Tibial nerve (tissue), 4 donors: ENCODE measurements around the gene BAIAP2. TPM values are rescaled to one million over a fixed set of nuclear protein-coding genes. Genes with fewer than 3 reads are reported as not detected.

Experiments
- DNase-seq, 2 donors: peaks; one replicate each; pipeline ENCODE4 v3.0.0-alpha.2; 2019; ENCODE audit warnings: low spot score in 2 of 2
- H3K27ac ChIP-seq, 4 donors: fragments of 200-600 bp; sonication (generic) in 3 of 4; one replicate each; pipeline ENCODE4 v1.5.1; 2017 to 2019; ENCODE audit warnings: mild to moderate bottlenecking in 1 of 4
- H3K27me3 ChIP-seq, 2 donors: fragments of 200-600 bp; sonication (generic) in 1 of 2; one replicate each; pipeline versions ENCODE4 v1.5.1 to v1.6.0; 2017 to 2019
- H3K36me3 ChIP-seq, 3 donors: fragments of 200-600 bp; sonication (generic); one replicate each; pipeline ENCODE4 v1.5.1; 2018 to 2019
- H3K4me1 ChIP-seq, 4 donors: fragments of 200-600 bp; sonication (generic) in 3 of 4; one replicate each; pipeline ENCODE4 v1.5.1; 2017 to 2019
- H3K4me3 ChIP-seq, 4 donors: fragments of 200-600 bp; sonication (generic) in 3 of 4; one replicate each; pipeline ENCODE4 v1.5.1; 2017 to 2019; ENCODE audit warnings: mild to moderate bottlenecking in 1 of 4, moderate library complexity in 1 of 4
- H3K9me3 ChIP-seq, 4 donors: fragments of 200-600 bp; sonication (generic) in 3 of 4; one replicate each; pipeline ENCODE4 v1.5.1; 2017 to 2019
- EP300 ChIP-seq, 2 donors: sonication (generic); formaldehyde crosslinking; IDR thresholded peaks; one replicate each; pipeline ENCODE4 v1.6.1; 2017; ENCODE audit warnings: antibody characterized with exemption in 2 of 2, mild to moderate bottlenecking in 1 of 2
- POLR2A ChIP-seq, 2 donors: fragments of 450-650 bp; IDR thresholded peaks; one replicate each; pipeline ENCODE4 v1.6.1; 2017; ENCODE audit warnings: antibody characterized with exemption in 2 of 2, mild to moderate bottlenecking in 2 of 2, moderate library complexity in 2 of 2
- WGBS, 2 donors: methylation state at CpG; one replicate each; pipeline ENCODE4 v1.1.5; 2018; 5-methylcytosine and 5-hydroxymethylcytosine counted together
- total RNA-seq, 4 donors: library from RNA; depleted of rRNA; stranded (reverse); fragments of >200 nt; gene quantifications; one replicate each; pipeline ENCODE4 v1.1.0, GENCODE V29; 2016
- TF ChIP-seq, protein P1 (sequence below), 5 experiments: fragments of 200-600 bp in 3 of 5; fragments of 450-650 bp in 2 of 5; sonication (generic) in 3 of 5; IDR thresholded peaks; one replicate each; pipeline ENCODE4 v1.5.1; 2016 to 2019; ENCODE audit warnings: antibody characterized with exemption in 5 of 5, mild to moderate bottlenecking in 3 of 5, moderate library complexity in 2 of 5

The BAIAP2 gene
- total RNA-seq, 4 donors from 2014 or later, result 49.5 to 81.2 (median 66.9) TPM

GRCh38 chr17:81091154-81091553, 56.2 kb downstream of the BAIAP2 start:
- Histone ChIP-seq H3K27me3 (no peaks in the 10 kb centered on the region), H3K4me3 (no peak overlapping the region), H3K4me1 (peaks cover 0 to 73% (median 41%) of the 10 kb centered on the region in 4 donors), H3K27ac (peak overlapping the region; percentile 43 to 96 (median 86)), H3K9me3 (no peaks in the 10 kb centered on the region), H3K36me3 (peaks cover 0 to 33% (median 10%) of the 10 kb centered on the region in 3 donors)
- 83 to 92% methylated on average over 8 to 9 of the region's 9 CpGs for WGBS, 2 donors
- TF ChIP-seq POLR2A (IDR thresholded peaks at IDR 0.05) (no peak), EP300 (IDR thresholded peaks at IDR 0.05) (no peak)
- TF ChIP-seq, protein P1, sequence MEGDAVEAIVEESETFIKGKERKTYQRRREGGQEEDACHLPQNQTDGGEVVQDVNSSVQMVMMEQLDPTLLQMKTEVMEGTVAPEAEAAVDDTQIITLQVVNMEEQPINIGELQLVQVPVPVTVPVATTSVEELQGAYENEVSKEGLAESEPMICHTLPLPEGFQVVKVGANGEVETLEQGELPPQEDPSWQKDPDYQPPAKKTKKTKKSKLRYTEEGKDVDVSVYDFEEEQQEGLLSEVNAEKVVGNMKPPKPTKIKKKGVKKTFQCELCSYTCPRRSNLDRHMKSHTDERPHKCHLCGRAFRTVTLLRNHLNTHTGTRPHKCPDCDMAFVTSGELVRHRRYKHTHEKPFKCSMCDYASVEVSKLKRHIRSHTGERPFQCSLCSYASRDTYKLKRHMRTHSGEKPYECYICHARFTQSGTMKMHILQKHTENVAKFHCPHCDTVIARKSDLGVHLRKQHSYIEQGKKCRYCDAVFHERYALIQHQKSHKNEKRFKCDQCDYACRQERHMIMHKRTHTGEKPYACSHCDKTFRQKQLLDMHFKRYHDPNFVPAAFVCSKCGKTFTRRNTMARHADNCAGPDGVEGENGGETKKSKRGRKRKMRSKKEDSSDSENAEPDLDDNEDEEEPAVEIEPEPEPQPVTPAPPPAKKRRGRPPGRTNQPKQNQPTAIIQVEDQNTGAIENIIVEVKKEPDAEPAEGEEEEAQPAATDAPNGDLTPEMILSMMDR (IDR thresholded peaks at IDR 0.05), result no peak
- DNase-seq, result no peak

- peak overlapping the region; percentile 43 to 96 (median 86) for H3K27ac ChIP-seq
- no peak overlapping the region for H3K4me3 ChIP-seq
- 68 to 80% methylated on average over 9 to 16 of the region's 23 CpGs for WGBS, 2 donors
- DNase-seq, result no peak
- no peaks in the 10 kb centered on the region for H3K27me3 ChIP-seq
- no peak for TF ChIP-seq POLR2A (IDR thresholded peaks at IDR 0.05)
- peak in 1 of 2 donors; percentile 30 for TF ChIP-seq EP300 (IDR thresholded peaks at IDR 0.05)
- no peaks in the 10 kb centered on the region for H3K9me3 ChIP-seq
- peaks cover 0 to 81% (median 49%) of the 10 kb centered on the region in 4 donors for H3K4me1 ChIP-seq
- H3K36me3 ChIP-seq, result peaks cover 0 to 26% (median 4%) of the 10 kb centered on the region in 3 donors
These were observed 57.0 kb downstream of the BAIAP2 start for GRCh38 chr17:81091774-81092517.

GRCh38 chr17:81092518-81093095, 57.7 kb downstream of the BAIAP2 start:
- DNase-seq, result no peak
- Histone ChIP-seq H3K9me3 (no peaks in the 10 kb centered on the region), H3K27me3 (no peaks in the 10 kb centered on the region), H3K4me3 (no peak overlapping the region), H3K27ac (peak overlapping the region; percentile 43 to 96 (median 86)), H3K4me1 (peaks cover 0 to 88% (median 56%) of the 10 kb centered on the region in 4 donors), H3K36me3 (peaks cover 0 to 19% (median 0%) of the 10 kb centered on the region in 3 donors)
- no peak for TF ChIP-seq EP300 (IDR thresholded peaks at IDR 0.05)
- TF ChIP-seq, protein P1 (IDR thresholded peaks at IDR 0.05), result no peak
- TF ChIP-seq POLR2A (IDR thresholded peaks at IDR 0.05), result no peak
- 70 to 79% methylated on average over 23 of the region's 24 CpGs for WGBS, 2 donors

GRCh38 chr17:81093619-81094508, 58.9 kb downstream of the BAIAP2 start:
- Histone ChIP-seq H3K27me3 (no peaks in the 10 kb centered on the region), H3K4me3 (no peak overlapping the region), H3K9me3 (no peaks in the 10 kb centered on the region), H3K36me3 (peaks cover 0 to 6% (median 0%) of the 10 kb centered on the region in 3 donors), H3K4me1 (peaks cover 0 to 97% (median 65%) of the 10 kb centered on the region in 4 donors), H3K27ac (peak overlapping the region; percentile 76 to 96 (median 86))
- TF ChIP-seq POLR2A (IDR thresholded peaks at IDR 0.05), result no peak
- TF ChIP-seq, protein P1 (IDR thresholded peaks at IDR 0.05), result no peak
- no peak for TF ChIP-seq EP300 (IDR thresholded peaks at IDR 0.05)
- no peak for DNase-seq
- WGBS, 2 donors, result 63 to 72% methylated on average over 20 to 21 of the region's 21 CpGs
